HCT116 (cell line): ENCODE measurements around the gene PLAAT2. TPM values are rescaled to one million over a fixed set of nuclear protein-coding genes. Genes with fewer than 3 reads are reported as not detected.

Source experiments
- ATAC-seq: fragments of 200-7000 bp; cut with Tn5 transposase; 2 replicates; pipeline ENCODE4 v1.9.1; 2020; ENCODE audit warnings: mild to moderate bottlenecking, moderate library complexity
- BruUV-seq: library from RNA; stranded (reverse); fragments of 400-500 nt; replicated peaks from 2 replicates; lab custom pipeline; 2021; lab: Mats Ljungman, UMichigan
- CTCF ChIA-PET: fragments of 300-600 bp; sonication (Branson Sonifier 250); formaldehyde crosslinking; loops from one replicate; lab custom pipeline; 2021; ENCODE audit warnings: antibody characterized with exemption; lab: Charles Lee
- POLR2A ChIA-PET: fragments of 300-600, 350-600 bp; sonication (Branson Sonifier 250); formaldehyde crosslinking; loops from one replicate; lab custom pipeline; 2021; ENCODE audit warnings: antibody characterized with exemption; lab: Charles Lee
- RAD21 ChIA-PET, 2 experiments: fragments of 300-600 bp; sonication (Branson Sonifier 250); formaldehyde crosslinking; loops; one replicate each; lab custom pipeline; 2023; ENCODE audit warnings: low total read pairs in 2 of 2; ENCODE audit not compliant: uncharacterized antibody in 2 of 2, unreplicated experiment in 2 of 2, low non-redundant PET in 1 of 2; lab: Charles Lee
- DNase-seq: peaks from one replicate; pipeline ENCODE4 v3.0.0-alpha.2; 2010; ENCODE audit warnings: low read depth, low spot score
- H2AFZ ChIP-seq: fragments of 200-600 bp; shearing (Covaris generic), sonication (generic); 2 replicates; pipeline ENCODE4 v1.6.1; 2017; ENCODE audit warnings: low read depth, mixed run types, mixed read lengths, antibody characterized with exemption, low read length; ENCODE audit not compliant: poor library complexity, severe bottlenecking
- H3K27ac ChIP-seq: 2 replicates; pipeline ENCODE4 v1.5.1; 2012; ENCODE audit warnings: low read depth, low read length
- H3K27me3 ChIP-seq: fragments of 200-600 bp; sonication (generic); 2 replicates; pipeline ENCODE4 v1.6.1; 2016; ENCODE audit warnings: mixed run types, low read length, mixed read lengths; ENCODE audit not compliant: insufficient read depth
- H3K36me3 ChIP-seq, 2 experiments: fragments of 200-500 bp in 1 of 2; fragments of 200-600 bp in 1 of 2; sonication (Bioruptor generic) in 1 of 2; sonication (generic) in 1 of 2; 2 replicates each; pipeline versions ENCODE4 v1.5.1 to v1.6.1; 2014 to 2016; ENCODE audit warnings: low read length in 2 of 2, inconsistent platforms in 1 of 2, mixed read lengths in 1 of 2, mixed run types in 1 of 2; ENCODE audit not compliant: insufficient read depth in 2 of 2, control insufficient read depth in 1 of 2
- H3K4me1 ChIP-seq, 2 experiments: fragments of 200-600 bp in 1 of 2; sonication (generic) in 1 of 2; 2 replicates each; pipeline versions ENCODE4 v1.5.1 to v1.6.1; 2012 to 2017; ENCODE audit warnings: low read length in 2 of 2, inconsistent platforms in 1 of 2, mild to moderate bottlenecking in 1 of 2, mixed read lengths in 1 of 2, mixed run types in 1 of 2, moderate library complexity in 1 of 2; ENCODE audit not compliant: insufficient read depth in 2 of 2, control insufficient read depth in 1 of 2
- H3K4me2 ChIP-seq: fragments of 200-600 bp; sonication (generic); 2 replicates; pipeline ENCODE4 v1.6.1; 2017; ENCODE audit warnings: mixed run types, low read length, mixed read lengths
- H3K4me3 ChIP-seq, 2 experiments: fragments of 200-600 bp in 1 of 2; sonication (generic) in 1 of 2; replicated peaks in 1 of 2; 2 replicates each; pipeline ENCODE4 v1.5.1; 2011 to 2016; ENCODE audit warnings: low read length in 2 of 2, control low read depth in 1 of 2, low read depth in 1 of 2, mild to moderate bottlenecking in 1 of 2, mixed read lengths in 1 of 2, mixed run types in 1 of 2
- H3K79me2 ChIP-seq: fragments of 200-600 bp; sonication (generic); 2 replicates; pipeline ENCODE4 v1.6.1; 2017; ENCODE audit warnings: mild to moderate bottlenecking, mixed run types, low read length, moderate library complexity, mixed read lengths; ENCODE audit not compliant: insufficient read depth
- H3K9ac ChIP-seq: fragments of 200-600 bp; sonication (generic); 2 replicates; pipeline ENCODE4 v1.6.1; 2016; ENCODE audit warnings: low read length, mixed read lengths
- H3K9me2 ChIP-seq: fragments of 200-600 bp; sonication (generic), shearing (Covaris generic); 2 replicates; pipeline ENCODE4 v1.6.1; 2017; ENCODE audit warnings: mixed run types, mild to moderate bottlenecking, moderate library complexity; ENCODE audit not compliant: insufficient read depth
- H3K9me3 ChIP-seq, 2 experiments: fragments of 200-500 bp in 1 of 2; fragments of 200-600 bp in 1 of 2; sonication (Bioruptor generic) in 1 of 2; sonication (generic) in 1 of 2; 2 replicates each; pipeline ENCODE4 v1.6.1; 2014 to 2017; ENCODE audit warnings: low read length in 2 of 2, mixed read lengths in 2 of 2, inconsistent platforms in 1 of 2, low read depth in 1 of 2, mild to moderate bottlenecking in 1 of 2, mixed run types in 1 of 2, moderate library complexity in 1 of 2; ENCODE audit not compliant: control insufficient read depth in 1 of 2, insufficient read depth in 1 of 2
- H4K20me1 ChIP-seq: fragments of 200-600 bp; sonication (generic), shearing (Covaris generic); 2 replicates; pipeline ENCODE4 v1.6.1; 2017; ENCODE audit warnings: mixed run types, mild to moderate bottlenecking, moderate library complexity; ENCODE audit not compliant: insufficient read depth
- CBX3 ChIP-seq: IDR thresholded peaks from 2 replicates; pipeline ENCODE4 v1.6.1; 2012; ENCODE audit warnings: low read depth
- CEBPB ChIP-seq: IDR thresholded peaks from 2 replicates; pipeline ENCODE4 v1.6.1; 2012; ENCODE audit warnings: low read depth
- EGR1 ChIP-seq: IDR thresholded peaks from 2 replicates; pipeline ENCODE4 v1.6.1; 2012; ENCODE audit warnings: low read depth
- ELF1 ChIP-seq: IDR thresholded peaks from 2 replicates; pipeline ENCODE4 v1.6.1; 2012; ENCODE audit warnings: low read depth, borderline replicate concordance
- EZH2 ChIP-seq: fragments of 200-600 bp; sonication (generic); IDR thresholded peaks from 2 replicates; pipeline ENCODE4 v1.6.1; 2017; ENCODE audit warnings: antibody characterized with exemption, mixed run types
- FOSL1 ChIP-seq: IDR thresholded peaks from 2 replicates; pipeline ENCODE4 v1.6.1; 2012; ENCODE audit warnings: low read depth
- JUND ChIP-seq: IDR thresholded peaks from 2 replicates; pipeline ENCODE4 v1.6.1; 2012
- POLR2A ChIP-seq: IDR thresholded peaks from 2 replicates; pipeline ENCODE4 v1.7.0; 2011; ENCODE audit warnings: borderline replicate concordance; ENCODE audit not compliant: insufficient read depth, insufficient read length; ENCODE audit errors: extremely low read depth
- RAD21 ChIP-seq: IDR thresholded peaks from 2 replicates; pipeline ENCODE4 v1.6.1; 2012; ENCODE audit warnings: low read depth, mild to moderate bottlenecking
- SIN3A ChIP-seq: IDR thresholded peaks from 2 replicates; pipeline ENCODE4 v1.6.1; 2012; ENCODE audit warnings: low read depth
- SP1 ChIP-seq: IDR thresholded peaks from 2 replicates; pipeline ENCODE4 v1.6.1; 2012; ENCODE audit warnings: low read depth
- SRF ChIP-seq: IDR thresholded peaks from 2 replicates; pipeline ENCODE4 v1.6.1; 2012; ENCODE audit warnings: low read depth
- TCF7L2 ChIP-seq: IDR thresholded peaks from 2 replicates; pipeline ENCODE4 v1.7.0; 2011; ENCODE audit warnings: borderline replicate concordance, inconsistent platforms; ENCODE audit not compliant: insufficient read depth, insufficient read length; ENCODE audit errors: extremely low read depth
- YY1 ChIP-seq: IDR thresholded peaks from 2 replicates; pipeline ENCODE4 v1.6.1; 2011; ENCODE audit warnings: low read length, low read depth, moderate library complexity, mild to moderate bottlenecking; ENCODE audit not compliant: insufficient replicate concordance; ENCODE audit errors: extremely low read depth
- ZFX ChIP-seq: fragments of 450-650 bp; IDR thresholded peaks from 2 replicates; pipeline ENCODE4 v1.6.1; 2017
- ZNF274 ChIP-seq: fragments of 200-500 bp; sonication (Bioruptor generic); IDR thresholded peaks from 2 replicates; pipeline ENCODE4 v1.6.1; 2014; ENCODE audit warnings: mild to moderate bottlenecking, low read depth, low read length, inconsistent platforms
- intact Hi-C: fragments of 100-400 bp; cut with micrococcal nuclease; formaldehyde crosslinking; loops from 2 replicates; pipeline ENCODE4 v1.10.0; 2022
- total RNA-seq: library from RNA; stranded (reverse); gene quantifications from one replicate; pipeline ENCODE4 v1.2.1, GENCODE V29; 2021; ENCODE audit not compliant: unreplicated experiment
- TF ChIP-seq, protein P1 (sequence below): IDR thresholded peaks from 2 replicates; pipeline ENCODE4 v1.6.1; 2012
- TF ChIP-seq, protein P2 (sequence below): IDR thresholded peaks from 2 replicates; pipeline ENCODE4 v1.6.1; 2012

PLAAT2 gene
- total RNA-seq, 1 experiment from 2014 or later = not detected

DNA sequence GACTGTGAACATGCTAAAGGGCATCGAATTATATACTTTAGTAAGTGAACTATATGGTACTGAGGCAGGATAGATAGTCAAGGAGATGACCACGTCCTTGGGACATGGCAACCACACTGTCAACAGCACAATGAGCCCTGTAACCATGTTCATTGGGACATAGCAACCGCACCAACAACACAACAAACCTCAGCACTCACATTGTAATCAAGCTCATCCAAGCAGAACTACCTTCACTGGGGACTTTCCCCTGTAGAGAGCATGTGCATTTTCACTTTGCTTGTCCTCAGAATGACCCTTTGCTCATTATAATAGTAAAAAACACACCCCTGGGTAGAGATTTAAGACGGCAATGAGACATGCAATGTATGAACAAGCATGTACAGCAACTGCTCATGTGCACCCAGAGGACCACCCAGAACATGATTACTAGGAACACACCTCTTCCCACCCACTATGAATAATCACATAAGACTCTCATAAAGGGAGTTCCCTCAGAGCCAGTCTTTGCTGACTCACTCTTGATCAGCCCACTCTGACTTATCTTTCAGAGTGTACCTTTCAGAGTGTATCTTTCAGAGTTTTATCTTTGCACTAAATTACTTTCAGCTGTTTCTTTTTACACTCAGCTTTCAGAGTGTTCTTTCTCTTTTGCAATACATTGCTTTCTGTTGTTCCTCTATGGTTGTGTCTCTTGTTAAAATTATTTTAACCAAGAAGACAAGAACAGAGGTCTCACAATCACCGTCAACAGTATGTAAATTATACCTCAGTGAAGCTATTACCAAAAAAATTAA lies 4.1 kb upstream of the PLAAT2 start:
- Histone ChIP-seq H3K4me3 (peak overlapping the region in 1 of 2 experiments; percentile 35; a peak in 2 of 4 replicates), H3K27me3 (no peaks in the 10 kb centered on the region), H4K20me1 (no peaks in the 10 kb centered on the region), H3K9me2 (no peaks in the 10 kb centered on the region), H3K4me1 (peaks cover 17 to 33% of the 10 kb centered on the region in 2 experiments), H2AFZ (peak overlapping the region; percentile 63), H3K4me2 (peak overlapping the region; percentile 71), H3K79me2 (no peaks in the 10 kb centered on the region), H3K9ac (peak overlapping the region; percentile 52), H3K27ac (peak overlapping the region; percentile 63; the same call in 1 of the 2 replicates), H3K9me3 (no peaks in the 10 kb centered on the region), H3K36me3 (no peaks in the 10 kb centered on the region)
- BruUV-seq = no TSS peak
- DNase-seq (peak; percentile 68), ATAC-seq (peak; percentile 92)
- RAD21 ChIA-PET = no interaction called here
- CTCF ChIA-PET = interaction anchor here (0.8 kb wide), 1 partner anchor 37 kb away, joined by 3 read pairs; no protein-coding TSS in a partner anchor
- POLR2A ChIA-PET = no interaction called here
- intact Hi-C loops = no loop called here
- peak; percentile 53; the same call in 1 of the 2 replicates for TF ChIP-seq SP1
- no peak for TF ChIP-seq RAD21
- TF ChIP-seq JUND = peak; percentile 74
- TF ChIP-seq FOSL1 = peak; percentile 79
- TF ChIP-seq CBX3 = no peak

DNA sequence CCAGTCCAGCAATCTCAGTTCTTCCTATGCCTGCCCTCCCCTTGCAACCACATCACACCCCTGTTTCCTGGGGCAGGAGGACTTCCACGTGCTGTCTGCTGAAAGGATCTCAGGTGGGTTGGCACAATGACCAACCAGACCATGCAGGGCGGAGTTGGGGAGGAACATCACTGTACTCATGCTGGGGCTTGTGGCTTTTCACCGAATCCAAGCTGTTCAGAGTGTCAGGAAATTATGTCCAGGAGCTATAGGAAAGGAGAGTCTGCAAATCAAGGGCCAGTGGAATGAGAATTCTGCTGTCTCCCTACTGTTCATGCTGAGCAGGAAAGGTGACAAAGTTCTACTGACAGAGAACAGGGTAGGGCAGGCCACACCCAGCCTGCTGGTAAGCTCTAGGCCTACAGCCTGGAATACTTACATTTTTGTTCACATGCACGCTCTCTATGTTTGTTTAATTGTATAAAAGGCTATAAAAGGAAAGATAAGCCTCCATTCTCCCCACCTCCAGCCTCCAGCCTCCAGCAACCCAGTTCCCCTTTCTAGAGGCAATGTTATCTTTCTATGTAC lies 1.7 kb upstream of the PLAAT2 start:
- no peaks in the 10 kb centered on the region for H3K79me2 ChIP-seq
- no peaks in the 10 kb centered on the region for H4K20me1 ChIP-seq
- POLR2A ChIA-PET = no interaction called here
- BruUV-seq = no TSS peak
- CTCF ChIA-PET = no interaction called here
- no peak overlapping the region for H3K9ac ChIP-seq
- H3K36me3 ChIP-seq = no peaks in the 10 kb centered on the region
- DNase-seq (no peak), ATAC-seq (no peak)
- H3K4me3 ChIP-seq = no peak overlapping the region
- no peaks in the 10 kb centered on the region for H3K9me2 ChIP-seq
- intact Hi-C loops = no loop called here
- no peak overlapping the region for H3K27ac ChIP-seq
- peaks cover 17 to 33% of the 10 kb centered on the region in 2 experiments for H3K4me1 ChIP-seq
- RAD21 ChIA-PET = no interaction called here
- H3K9me3 ChIP-seq = no peaks in the 10 kb centered on the region
- H3K4me2 ChIP-seq = peak overlapping the region; percentile 15; the same call in 1 of the 2 replicates
- H3K27me3 ChIP-seq = no peaks in the 10 kb centered on the region
- H2AFZ ChIP-seq = no peak overlapping the region
- TF ChIP-seq ELF1 = no peak
- TF ChIP-seq ZFX = no peak
- TF ChIP-seq, protein P1, sequence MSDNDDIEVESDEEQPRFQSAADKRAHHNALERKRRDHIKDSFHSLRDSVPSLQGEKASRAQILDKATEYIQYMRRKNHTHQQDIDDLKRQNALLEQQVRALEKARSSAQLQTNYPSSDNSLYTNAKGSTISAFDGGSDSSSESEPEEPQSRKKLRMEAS = no peak
- TF ChIP-seq SIN3A = no peak
- no peak for TF ChIP-seq EGR1
- TF ChIP-seq, protein P2, sequence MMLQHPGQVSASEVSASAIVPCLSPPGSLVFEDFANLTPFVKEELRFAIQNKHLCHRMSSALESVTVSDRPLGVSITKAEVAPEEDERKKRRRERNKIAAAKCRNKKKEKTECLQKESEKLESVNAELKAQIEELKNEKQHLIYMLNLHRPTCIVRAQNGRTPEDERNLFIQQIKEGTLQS = no peak
- no peak for TF ChIP-seq POLR2A
- TF ChIP-seq EZH2 = no peak
- no peak for TF ChIP-seq ZNF274
- TF ChIP-seq CEBPB = no peak
- TF ChIP-seq SRF = no peak
- TF ChIP-seq RAD21 = no peak
- no peak for TF ChIP-seq YY1
- TF ChIP-seq TCF7L2 = no peak
